GM18505 (cell line): ENCODE data around the gene GFRA1.

Experiments
- ATAC-seq: cut with Tn5 transposase; IDR thresholded peaks from one replicate; pipeline ENCODE4 v1.9.1; 2021; ENCODE audit not compliant: unreplicated experiment
- POLR2A ChIP-seq: IDR thresholded peaks from 4 replicates; pipeline ENCODE4 v1.6.1; 2011; ENCODE audit warnings: borderline replicate concordance; ENCODE audit not compliant: insufficient read depth, insufficient read length; ENCODE audit errors: extremely low read depth

Gene GFRA1

DNA sequence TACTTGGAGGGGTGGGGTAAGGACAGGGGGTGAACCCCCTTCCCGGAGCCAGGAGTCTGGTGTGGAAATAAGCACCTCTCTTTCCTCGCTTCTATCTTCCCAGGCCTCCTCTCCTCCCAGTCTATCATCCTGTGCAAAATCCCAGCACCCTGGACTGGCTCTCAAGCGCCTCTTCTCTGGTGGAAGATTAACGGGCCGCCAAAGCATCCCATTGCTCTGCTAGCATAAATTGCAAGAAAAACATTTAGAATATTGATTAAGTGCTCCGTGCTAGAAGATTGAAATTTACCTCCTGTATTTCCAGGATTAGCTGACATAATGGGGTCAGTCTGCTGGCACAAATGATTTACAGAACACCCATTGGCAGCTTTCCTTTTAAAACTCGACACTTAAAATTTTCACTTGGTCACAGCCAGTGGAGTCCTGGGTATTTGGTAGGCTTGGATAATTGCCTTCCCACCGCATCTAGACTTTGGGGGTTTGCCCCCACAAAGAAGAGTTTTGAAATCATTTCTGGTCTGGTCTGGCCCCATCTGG is 189.7 kb downstream of the GFRA1 start:
- TF ChIP-seq POLR2A, result no peak
- no peak for ATAC-seq

GRCh38 chr10:116082762-116083161 is 190.2 kb downstream of the GFRA1 start:
- no peak for ATAC-seq
- TF ChIP-seq POLR2A, result no peak

DNA sequence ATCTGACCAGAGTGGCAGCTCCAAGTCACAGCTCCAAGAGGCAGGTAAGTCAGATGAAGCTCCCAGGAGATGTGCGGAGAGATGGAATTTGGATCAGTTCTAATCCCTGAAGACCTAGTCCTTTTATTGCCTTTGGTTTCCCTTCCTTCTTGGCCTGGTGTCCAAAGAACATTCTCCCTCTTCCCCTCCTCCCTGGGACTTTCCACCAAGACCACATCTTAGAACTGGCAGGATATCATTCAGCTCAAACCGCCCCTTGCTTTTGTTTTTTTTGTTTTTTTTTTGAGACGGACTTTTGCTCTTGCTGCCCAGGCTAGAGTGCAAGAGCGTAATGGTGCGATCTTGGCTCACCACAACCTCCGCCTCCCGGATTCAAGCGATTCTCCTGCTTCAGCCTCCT is 190.8 kb downstream of the GFRA1 start:
- no peak for ATAC-seq
- TF ChIP-seq POLR2A, result no peak

- TF ChIP-seq POLR2A, result no peak
- no peak for ATAC-seq
Measured at GRCh38 chr10:116080553-116080952, 192.5 kb downstream of the GFRA1 start.

- no peak for TF ChIP-seq POLR2A
- ATAC-seq, result no peak
Measured at GRCh38 chr10:116079355-116079754, 193.7 kb downstream of the GFRA1 start.

DNA sequence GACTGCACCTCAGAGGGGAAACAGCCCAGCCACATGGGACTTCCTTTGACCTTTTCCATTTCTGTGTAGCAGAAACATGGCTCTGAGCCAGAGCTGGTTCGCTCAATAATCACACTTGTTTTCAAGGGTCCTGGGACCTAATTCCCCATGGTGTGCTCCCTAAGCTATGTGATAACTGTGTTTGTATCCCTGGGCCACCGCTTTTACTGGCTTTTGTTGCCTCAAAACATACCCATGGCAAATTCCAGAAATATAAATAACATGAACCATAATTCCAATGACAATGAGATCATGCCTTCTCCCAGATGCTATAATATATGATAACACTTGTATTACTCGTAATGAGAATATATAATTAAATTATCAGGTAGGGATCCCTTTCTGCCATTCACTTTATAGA is 196.4 kb downstream of the GFRA1 start:
- ATAC-seq, result no peak
- no peak for TF ChIP-seq POLR2A

GRCh38 chr10:116073510-116073909 is 199.5 kb downstream of the GFRA1 start:
- no peak for TF ChIP-seq POLR2A
- no peak for ATAC-seq

DNA sequence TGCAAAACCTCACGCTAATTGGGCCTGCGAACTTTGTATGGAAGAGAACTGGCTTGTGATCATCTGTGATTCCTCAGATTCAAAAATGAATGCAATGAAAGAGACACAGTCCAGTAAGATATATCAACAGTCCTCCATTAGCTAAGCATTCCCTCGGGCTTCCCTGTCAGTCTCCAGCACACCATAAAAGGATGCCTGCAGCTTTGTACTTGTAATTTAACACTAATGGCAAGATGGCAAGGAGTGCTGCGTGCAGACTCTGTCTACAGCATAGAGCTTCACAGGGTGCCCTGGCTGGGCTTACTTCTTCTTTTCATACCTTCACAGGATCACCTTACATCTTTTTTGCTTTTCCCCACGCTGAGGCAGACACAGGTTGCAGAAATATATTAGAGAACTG is 200.0 kb downstream of the GFRA1 start:
- no peak for ATAC-seq
- TF ChIP-seq POLR2A, result no peak

GRCh38 chr10:116071453-116072148 is 201.4 kb downstream of the GFRA1 start:
- ATAC-seq, result no peak

DNA sequence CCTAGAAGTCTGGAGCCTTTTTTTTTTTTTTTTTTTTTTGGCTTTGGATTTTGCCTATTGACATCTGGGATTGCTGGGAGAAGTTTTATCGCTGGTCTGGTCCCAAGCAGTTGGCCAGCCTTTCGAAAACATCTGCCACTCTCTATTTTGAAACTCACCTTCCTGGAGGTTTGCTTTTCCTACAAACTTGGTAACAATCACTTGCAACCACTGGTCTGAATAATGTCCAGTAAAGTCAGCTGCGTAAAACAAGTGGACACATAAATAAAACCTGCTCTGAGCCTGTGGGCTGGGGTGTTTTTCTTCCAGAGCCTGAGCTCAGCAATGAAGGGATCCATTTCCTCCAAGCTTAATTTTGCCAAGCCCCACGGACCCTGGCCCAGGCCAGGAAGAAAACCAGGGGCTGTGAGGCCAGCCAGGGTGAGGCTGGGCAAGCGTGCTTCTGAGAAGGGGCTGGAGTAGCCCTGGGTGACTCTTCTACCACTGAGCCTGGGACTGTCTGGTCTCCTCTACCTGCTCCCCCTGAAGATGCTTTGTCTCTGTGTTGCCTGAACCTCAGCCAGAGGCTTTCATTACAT is 202.2 kb downstream of the GFRA1 start:
- no peak for ATAC-seq
- no peak for TF ChIP-seq POLR2A

More at GRCh38 chr10:116071453-116072148, 201.4 kb downstream of the GFRA1 start:
- no peak for TF ChIP-seq POLR2A

GRCh38 chr10:116069856-116070255 is 203.2 kb downstream of the GFRA1 start:
- TF ChIP-seq POLR2A, result no peak
- no peak for ATAC-seq

GRCh38 chr10:116067825-116068224 is 205.2 kb downstream of the GFRA1 start:
- TF ChIP-seq POLR2A, result no peak
- ATAC-seq, result no peak

DNA sequence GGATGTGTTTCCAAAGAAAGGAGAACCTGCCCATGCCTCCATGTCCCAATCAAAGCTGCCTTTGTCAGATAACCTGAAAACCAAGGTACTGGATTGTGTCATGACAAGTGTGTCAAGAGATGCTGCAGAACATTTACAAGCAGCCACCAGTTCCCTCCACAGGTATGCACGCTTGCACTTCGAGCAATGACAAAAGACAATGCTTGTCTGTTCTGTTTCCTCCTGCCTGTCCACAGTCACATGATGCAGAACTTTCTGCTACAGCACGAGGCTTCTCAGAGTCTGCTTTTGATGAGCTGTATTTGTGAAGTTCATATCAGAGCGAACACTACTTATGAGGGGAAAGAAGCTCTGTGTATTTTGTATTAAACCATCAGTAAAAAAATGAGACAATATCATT is 209.9 kb downstream of the GFRA1 start:
- no peak for ATAC-seq
- no peak for TF ChIP-seq POLR2A

DNA sequence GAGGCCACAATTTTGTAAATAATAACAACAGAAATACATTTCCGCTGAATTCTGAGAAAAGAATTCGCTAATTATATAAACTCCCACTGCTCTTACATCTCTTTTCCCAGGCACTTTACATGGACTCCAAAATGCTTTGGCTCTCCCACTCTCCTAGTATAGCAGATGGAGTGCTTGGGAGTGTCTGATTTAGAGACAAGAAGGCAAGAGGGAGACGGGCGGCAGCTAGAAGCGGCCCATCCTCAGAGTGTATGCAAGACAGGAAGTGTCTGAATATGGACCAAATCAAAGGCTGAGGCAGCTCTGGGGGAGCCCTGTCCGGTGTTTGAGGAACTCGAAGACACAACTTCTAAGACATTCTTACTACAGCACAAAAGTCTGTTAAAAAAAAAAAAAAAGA is 212.1 kb downstream of the GFRA1 start:
- ATAC-seq, result no peak
- no peak for TF ChIP-seq POLR2A

DNA sequence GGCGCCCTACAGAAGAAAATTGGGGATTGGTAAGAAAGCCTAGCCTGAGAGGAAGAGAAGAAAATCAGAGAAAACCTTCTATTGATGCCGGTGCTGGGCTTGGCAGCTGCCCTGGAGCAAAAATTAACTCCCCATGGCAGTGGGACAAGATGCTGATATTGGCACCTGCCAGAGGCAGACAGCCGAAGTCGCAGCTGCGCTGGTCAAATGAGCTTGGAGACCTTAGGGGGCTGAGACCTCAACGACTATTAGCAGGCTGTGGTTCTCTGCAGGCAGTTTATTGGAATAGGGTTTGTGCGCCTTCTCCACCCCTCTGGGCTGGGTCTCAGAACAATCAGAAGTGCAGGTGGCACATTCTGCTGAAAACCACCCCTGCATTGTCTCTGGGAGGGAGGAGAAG is 213.7 kb downstream of the GFRA1 start:
- no peak for TF ChIP-seq POLR2A
- ATAC-seq, result no peak
